MCF 10A (cell line): ENCODE data around the gene ARHGAP8. TPM values are rescaled to one million over a fixed set of nuclear protein-coding genes. Genes with fewer than 3 reads are reported as not detected.
A peak's percentile ranks its signal among the peaks of the same experiment; 100 is the strongest.

ENCODE experiments used
- BruUV-seq: library from RNA; stranded (reverse); fragments of 400-500 nt; replicated peaks from 2 replicates; lab custom pipeline; 2021; lab: Mats Ljungman, UMichigan
- CTCF ChIA-PET: fragments of 300-600 bp; sonication (Branson Sonifier 250); formaldehyde crosslinking; extraction: SDS; loops from one replicate; lab custom pipeline; 2021; ENCODE audit warnings: antibody characterized with exemption, inconsistent platforms; lab: Yijun Ruan, JAX
- POLR2A ChIA-PET: fragments of 300-600, 350-650 bp; sonication (Branson Sonifier 250); formaldehyde crosslinking; extraction: SDS; loops from one replicate; lab custom pipeline; 2020; ENCODE audit warnings: antibody characterized with exemption, inconsistent platforms; lab: Yijun Ruan, JAX
- DNase-seq: peaks from one replicate; pipeline ENCODE4 v3.0.0-alpha.2; 2018; ENCODE audit not compliant: unreplicated experiment
- H3K27ac Mint-ChIP-seq: one replicate; pipeline ENCODE4 v1.8.0; 2022; ENCODE audit warnings: mild to moderate bottlenecking, low read depth, mixed read lengths; ENCODE audit not compliant: unreplicated experiment
- H3K27me3 Mint-ChIP-seq: one replicate; pipeline ENCODE4 v1.8.0; 2022; ENCODE audit warnings: mixed read lengths; ENCODE audit not compliant: insufficient read depth, unreplicated experiment
- H3K36me3 Mint-ChIP-seq: one replicate; pipeline ENCODE4 v1.8.0; 2022; ENCODE audit warnings: mild to moderate bottlenecking, moderate library complexity, mixed read lengths; ENCODE audit not compliant: insufficient read depth, unreplicated experiment
- H3K4me1 Mint-ChIP-seq: one replicate; pipeline ENCODE4 v1.8.0; 2022; ENCODE audit warnings: mixed read lengths; ENCODE audit not compliant: insufficient read depth, unreplicated experiment
- H3K4me3 Mint-ChIP-seq: one replicate; pipeline ENCODE4 v1.8.0; 2022; ENCODE audit warnings: mild to moderate bottlenecking, moderate library complexity, mixed read lengths; ENCODE audit not compliant: unreplicated experiment
- H3K9me3 Mint-ChIP-seq: one replicate; pipeline ENCODE4 v1.8.0; 2022; ENCODE audit warnings: mixed read lengths; ENCODE audit not compliant: unreplicated experiment
- intact Hi-C: fragments of 100-400 bp; cut with micrococcal nuclease; formaldehyde crosslinking; loops from 2 replicates; pipeline ENCODE4 v1.14.1; 2022
- total RNA-seq: library from RNA; stranded (reverse); gene quantifications from 2 replicates; pipeline ENCODE4 v1.2.3, GENCODE V29; 2022
- TF ChIP-seq, protein P1 (sequence below): fragments of 200-600 bp; IDR thresholded peaks from one replicate; pipeline ENCODE4 v1.8.0; 2022; ENCODE audit warnings: antibody characterized with exemption, mild to moderate bottlenecking; ENCODE audit not compliant: unreplicated experiment

ARHGAP8 gene
- total RNA-seq, 1 experiment from 2014 or later, result 18.6 TPM

GRCh38 chr22:44735518-44736428, 16.6 kb upstream of the ARHGAP8 start:
- Mint-ChIP-seq H3K36me3 (no peaks in the 10 kb centered on the region), H3K27ac (no peak overlapping the region), H3K27me3 (no peaks in the 10 kb centered on the region), H3K4me3 (no peak overlapping the region), H3K9me3 (no peaks in the 10 kb centered on the region), H3K4me1 (no peaks in the 10 kb centered on the region)
- DNase-seq, result peak; percentile 56
- ChIA-PET CTCF (interaction anchor here (0.5 to 2.7 kb wide), 23 partner anchors 8 to 360 kb away, joined by 3 to 14 read pairs (median 4); no protein-coding TSS in a partner anchor), POLR2A (no interaction called here)
- intact Hi-C loops, result loop anchor here (1.0 kb wide), 1 partner anchor 38 kb away; no protein-coding TSS in a partner anchor
- TF ChIP-seq, protein P1, sequence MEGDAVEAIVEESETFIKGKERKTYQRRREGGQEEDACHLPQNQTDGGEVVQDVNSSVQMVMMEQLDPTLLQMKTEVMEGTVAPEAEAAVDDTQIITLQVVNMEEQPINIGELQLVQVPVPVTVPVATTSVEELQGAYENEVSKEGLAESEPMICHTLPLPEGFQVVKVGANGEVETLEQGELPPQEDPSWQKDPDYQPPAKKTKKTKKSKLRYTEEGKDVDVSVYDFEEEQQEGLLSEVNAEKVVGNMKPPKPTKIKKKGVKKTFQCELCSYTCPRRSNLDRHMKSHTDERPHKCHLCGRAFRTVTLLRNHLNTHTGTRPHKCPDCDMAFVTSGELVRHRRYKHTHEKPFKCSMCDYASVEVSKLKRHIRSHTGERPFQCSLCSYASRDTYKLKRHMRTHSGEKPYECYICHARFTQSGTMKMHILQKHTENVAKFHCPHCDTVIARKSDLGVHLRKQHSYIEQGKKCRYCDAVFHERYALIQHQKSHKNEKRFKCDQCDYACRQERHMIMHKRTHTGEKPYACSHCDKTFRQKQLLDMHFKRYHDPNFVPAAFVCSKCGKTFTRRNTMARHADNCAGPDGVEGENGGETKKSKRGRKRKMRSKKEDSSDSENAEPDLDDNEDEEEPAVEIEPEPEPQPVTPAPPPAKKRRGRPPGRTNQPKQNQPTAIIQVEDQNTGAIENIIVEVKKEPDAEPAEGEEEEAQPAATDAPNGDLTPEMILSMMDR, result peak; percentile 96
- BruUV-seq, result no TSS peak

DNA sequence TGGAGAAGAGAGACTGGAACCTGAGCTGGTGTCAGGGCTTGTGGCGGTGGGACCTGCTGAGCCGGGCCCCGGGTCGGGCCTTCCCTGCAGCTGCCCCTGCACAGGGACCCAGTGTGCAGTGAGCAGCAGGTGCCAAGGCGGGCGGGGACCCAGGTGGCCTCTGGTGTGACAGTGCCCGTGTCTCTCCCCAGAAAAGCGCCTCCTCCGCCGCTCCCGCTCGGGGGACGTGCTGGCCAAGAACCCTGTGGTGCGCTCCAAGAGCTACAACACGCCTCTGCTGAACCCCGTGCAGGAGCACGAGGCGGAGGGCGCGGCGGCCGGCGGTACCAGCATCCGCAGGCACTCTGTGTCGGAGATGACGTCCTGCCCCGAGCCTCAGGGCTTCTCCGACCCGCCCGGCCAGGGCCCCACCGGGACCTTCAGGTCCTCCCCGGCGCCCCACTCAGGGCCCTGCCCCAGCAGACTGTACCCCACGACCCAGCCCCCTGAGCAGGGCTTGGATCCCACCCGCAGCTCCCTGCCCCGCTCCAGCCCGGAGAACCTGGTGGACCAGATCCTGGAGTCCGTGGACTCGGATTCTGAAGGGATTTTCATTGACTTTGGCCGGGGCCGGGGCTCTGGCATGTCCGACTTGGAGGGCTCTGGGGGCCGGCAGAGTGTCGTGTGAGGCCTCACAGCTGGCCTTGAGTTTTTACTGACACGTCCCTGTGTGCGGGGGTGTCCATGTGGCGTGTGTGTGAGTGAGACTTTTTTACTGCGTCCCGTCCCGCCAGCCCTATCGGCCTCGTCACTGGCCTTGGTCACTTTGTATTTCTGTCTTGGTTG, 15.6 kb upstream of the ARHGAP8 start:
- Mint-ChIP-seq H3K9me3 (no peaks in the 10 kb centered on the region), H3K27me3 (no peaks in the 10 kb centered on the region), H3K4me1 (no peaks in the 10 kb centered on the region), H3K27ac (no peak overlapping the region), H3K36me3 (no peaks in the 10 kb centered on the region), H3K4me3 (no peak overlapping the region)
- intact Hi-C loops, result loop anchor here (1.0 kb wide), 1 partner anchor 39 kb away; no protein-coding TSS in a partner anchor
- POLR2A ChIA-PET, result no interaction called here
- no TSS peak for BruUV-seq
- no peak for DNase-seq
- TF ChIP-seq, protein P1, result no peak
- CTCF ChIA-PET, result interaction anchor here (0.6 to 2.7 kb wide), 10 partner anchors 9 to 359 kb away, joined by 3 to 14 read pairs (median 4); no protein-coding TSS in a partner anchor

DNA sequence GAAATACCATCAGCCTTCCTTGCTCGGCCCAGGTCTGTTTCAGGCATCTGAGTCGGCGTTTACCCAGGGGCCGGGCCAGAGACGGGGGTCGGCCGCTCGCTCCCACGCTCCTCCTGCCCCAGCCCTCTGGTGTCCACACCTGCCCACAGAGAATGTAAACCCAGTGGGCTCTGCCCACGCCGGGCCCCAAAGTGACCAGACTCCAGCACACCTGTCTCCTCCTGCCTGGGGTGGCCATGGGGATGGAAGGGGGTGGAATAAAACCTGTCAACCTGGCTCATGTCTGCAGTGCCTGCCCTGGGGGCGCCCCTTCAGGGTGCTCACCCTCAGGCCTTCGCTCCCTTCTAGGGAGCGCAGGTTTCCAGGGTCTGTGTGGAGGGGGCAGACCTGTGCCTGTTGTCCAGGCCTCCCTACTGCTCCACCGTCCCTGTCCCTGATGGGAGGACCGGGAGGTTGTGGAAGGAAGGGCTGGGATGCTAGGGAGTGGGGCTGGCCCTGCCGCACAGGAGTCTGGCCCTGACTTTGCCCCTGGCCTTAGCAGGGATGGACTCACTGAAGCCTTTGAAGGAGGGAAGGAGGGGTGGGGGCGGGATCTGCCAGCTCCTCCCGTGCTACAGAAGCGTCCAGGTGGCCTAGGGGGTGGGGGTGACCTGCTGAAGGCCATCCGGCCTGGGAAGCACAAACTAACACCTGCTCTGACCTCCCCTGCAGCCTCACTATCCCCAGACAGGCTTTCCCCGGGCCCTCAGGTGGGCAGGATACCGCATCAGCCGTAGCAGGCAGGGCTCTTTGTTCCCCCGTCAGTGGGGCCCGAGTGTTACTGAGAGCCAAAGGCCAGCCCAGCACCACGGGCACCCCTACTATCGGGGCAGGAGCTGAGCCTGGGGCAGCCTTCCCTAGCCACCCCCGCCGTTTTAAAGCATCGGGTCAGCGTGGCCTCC, 14.7 kb upstream of the ARHGAP8 start:
- DNase-seq, result no peak
- H3K27ac Mint-ChIP-seq, result no peak overlapping the region
- no TSS peak for BruUV-seq

More for the DNA sequence above, 14.7 kb upstream of the ARHGAP8 start:
- intact Hi-C loops, result no loop called here
- ChIA-PET CTCF (interaction anchor here (0.7 to 1.8 kb wide), 2 partner anchors 10 to 666 kb away, joined by 3 to 9 read pairs; no protein-coding TSS in a partner anchor), POLR2A (interaction anchor here (0.6 kb wide), 1 partner anchor 1525 kb away, joined by 4 read pairs; no protein-coding TSS in a partner anchor)
- Mint-ChIP-seq H3K4me1 (no peaks in the 10 kb centered on the region), H3K36me3 (no peaks in the 10 kb centered on the region), H3K9me3 (no peaks in the 10 kb centered on the region), H3K27me3 (no peaks in the 10 kb centered on the region), H3K4me3 (no peak overlapping the region)
- TF ChIP-seq, protein P1, result no peak
